Omental fat pad (tissue), 4 donors: ENCODE results near the gene KRT1. TPM values are rescaled to one million over a fixed set of nuclear protein-coding genes. Genes with fewer than 3 reads are reported as not detected.

Source experiments
- ATAC-seq: fragments of 150-250 bp; one replicate; pipeline ENCODE4 v1.9.1; 2016; ENCODE audit warnings: mild to moderate bottlenecking, moderate library complexity; ENCODE audit not compliant: low FRiP score
- DNase-seq: peaks from one replicate; pipeline ENCODE4 v3.0.0-alpha.2; 2019; ENCODE audit warnings: low spot score
- total RNA-seq, 4 donors: library from RNA; depleted of rRNA; stranded (reverse); fragments of >200 nt; gene quantifications; one replicate each; pipeline ENCODE4 v1.1.0, GENCODE V29; 2016
- TF ChIP-seq, protein P1 (sequence below), 3 donors: fragments of 450-650 bp; IDR thresholded peaks; one replicate each; pipeline ENCODE4 v1.5.1; 2016 to 2017; ENCODE audit warnings: antibody characterized with exemption in 3 of 3, mild to moderate bottlenecking in 3 of 3, moderate library complexity in 2 of 3

The KRT1 gene
- total RNA-seq, 4 donors from 2014 or later, result 0.47 TPM; not detected in 3

DNA sequence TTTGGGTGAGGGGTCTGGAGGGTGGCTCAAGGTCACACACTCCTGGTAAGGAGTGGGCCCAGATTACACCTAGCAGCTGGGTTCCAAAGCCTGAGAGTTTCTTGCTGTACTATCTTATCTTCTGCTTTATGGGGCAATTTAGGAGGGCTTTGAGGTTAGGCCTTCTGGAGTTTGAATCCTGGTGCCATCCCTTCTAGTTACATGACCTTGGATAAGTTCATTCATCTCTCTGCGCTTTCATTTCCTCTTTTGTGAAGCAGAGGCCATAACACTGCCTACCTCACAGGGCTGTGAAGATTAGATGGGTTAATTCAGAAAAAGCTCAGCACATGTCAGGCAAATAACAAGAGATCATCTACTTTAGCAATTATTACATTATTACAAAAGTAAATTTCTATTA, 30.5 kb upstream of the KRT1 start:
- TF ChIP-seq, protein P1, sequence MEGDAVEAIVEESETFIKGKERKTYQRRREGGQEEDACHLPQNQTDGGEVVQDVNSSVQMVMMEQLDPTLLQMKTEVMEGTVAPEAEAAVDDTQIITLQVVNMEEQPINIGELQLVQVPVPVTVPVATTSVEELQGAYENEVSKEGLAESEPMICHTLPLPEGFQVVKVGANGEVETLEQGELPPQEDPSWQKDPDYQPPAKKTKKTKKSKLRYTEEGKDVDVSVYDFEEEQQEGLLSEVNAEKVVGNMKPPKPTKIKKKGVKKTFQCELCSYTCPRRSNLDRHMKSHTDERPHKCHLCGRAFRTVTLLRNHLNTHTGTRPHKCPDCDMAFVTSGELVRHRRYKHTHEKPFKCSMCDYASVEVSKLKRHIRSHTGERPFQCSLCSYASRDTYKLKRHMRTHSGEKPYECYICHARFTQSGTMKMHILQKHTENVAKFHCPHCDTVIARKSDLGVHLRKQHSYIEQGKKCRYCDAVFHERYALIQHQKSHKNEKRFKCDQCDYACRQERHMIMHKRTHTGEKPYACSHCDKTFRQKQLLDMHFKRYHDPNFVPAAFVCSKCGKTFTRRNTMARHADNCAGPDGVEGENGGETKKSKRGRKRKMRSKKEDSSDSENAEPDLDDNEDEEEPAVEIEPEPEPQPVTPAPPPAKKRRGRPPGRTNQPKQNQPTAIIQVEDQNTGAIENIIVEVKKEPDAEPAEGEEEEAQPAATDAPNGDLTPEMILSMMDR (IDR thresholded peaks at IDR 0.05), result no peak
- ATAC-seq (no peak), DNase-seq (no peak)

DNA sequence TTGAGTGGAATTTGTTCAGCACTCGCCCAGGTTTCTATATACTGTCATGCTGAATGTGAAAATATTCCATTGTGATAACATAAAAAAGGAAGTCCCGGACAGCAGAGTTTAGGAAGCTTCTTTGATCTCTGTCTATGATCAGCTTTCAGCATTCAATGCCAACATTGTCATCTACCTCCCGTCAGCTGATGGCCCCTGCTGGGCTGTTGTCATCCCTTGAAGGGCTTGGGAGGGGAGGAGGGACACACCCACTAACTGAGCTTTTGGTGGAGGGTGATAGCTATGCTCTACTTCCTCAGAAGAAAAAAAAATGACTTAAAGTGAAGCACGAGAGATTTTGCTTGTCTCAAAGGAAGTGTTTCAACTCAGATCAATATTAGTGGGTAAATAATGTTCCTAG, 27.8 kb upstream of the KRT1 start:
- TF ChIP-seq, protein P1 (IDR thresholded peaks at IDR 0.05), result no peak
- no peak for ATAC-seq

DNA sequence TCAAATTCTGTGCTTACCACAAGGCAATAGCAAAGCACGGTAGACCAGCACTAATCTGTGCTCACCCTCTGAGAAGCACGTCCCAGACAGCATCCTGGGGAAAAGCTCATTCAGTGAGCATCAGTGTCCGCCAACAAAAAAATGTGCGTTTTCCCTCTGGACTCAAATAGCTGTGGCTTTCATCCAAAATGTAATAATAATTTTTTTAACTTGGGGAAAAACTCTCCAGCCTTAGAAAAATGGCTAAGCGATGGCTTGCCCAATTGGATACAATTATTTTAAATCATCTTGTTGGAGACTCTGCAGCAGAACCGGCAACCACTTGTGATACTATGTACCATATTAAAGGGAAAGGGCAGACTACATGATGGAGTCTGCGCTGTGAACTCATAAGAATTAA, 24.3 kb upstream of the KRT1 start:
- TF ChIP-seq, protein P1 (IDR thresholded peaks at IDR 0.05), result no peak
- no peak for DNase-seq
- no peak for ATAC-seq

More for the DNA sequence above, 27.8 kb upstream of the KRT1 start:
- no peak for DNase-seq

DNA sequence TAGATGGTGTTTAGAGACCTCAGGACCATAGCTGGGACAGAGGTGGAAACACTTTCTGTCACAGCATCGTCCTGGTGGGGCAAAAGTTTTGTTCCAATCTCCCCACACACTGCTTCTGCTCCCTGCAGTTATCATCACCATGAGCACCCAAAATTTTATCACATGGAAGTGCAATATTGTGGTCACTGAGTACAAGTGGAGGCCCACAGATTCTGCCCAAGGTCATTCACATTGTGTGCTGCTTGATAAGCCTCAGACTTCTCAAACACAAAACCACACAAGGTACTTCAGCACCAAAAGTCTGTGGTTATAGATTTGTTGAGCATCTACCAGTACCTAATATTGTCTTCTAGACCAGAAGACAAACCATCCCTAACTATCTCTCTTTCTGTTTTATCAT, 23.7 kb upstream of the KRT1 start:
- DNase-seq, result no peak
- TF ChIP-seq, protein P1 (IDR thresholded peaks at IDR 0.05), result no peak
- no peak for ATAC-seq

DNA sequence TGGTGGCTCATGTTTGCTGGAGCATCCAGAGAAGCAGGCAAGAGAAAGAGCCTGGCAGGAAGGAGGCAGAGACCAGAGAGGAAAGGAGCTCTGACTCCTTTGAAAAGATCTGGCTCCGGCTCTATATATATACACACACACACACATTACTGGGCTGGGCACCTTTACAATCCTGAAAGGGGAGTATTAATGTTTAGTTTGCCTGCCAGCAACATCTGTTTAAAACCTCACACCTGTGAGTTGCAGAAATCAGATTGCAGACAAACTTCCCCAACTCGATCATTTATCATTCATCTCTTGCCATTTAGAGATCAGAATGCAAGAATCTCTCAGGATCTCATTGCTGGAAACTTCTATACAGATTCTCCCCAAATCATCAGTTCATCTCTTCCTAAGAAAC, 23.2 kb upstream of the KRT1 start, which contains the start of gene KRT77:
TSS of gene KRT77 (minus strand) at position 101 of the 400 bp plus-strand sequence. CDS start at position 11, 90 bp downstream.
- ATAC-seq (no peak), DNase-seq (no peak)
- TF ChIP-seq, protein P1 (IDR thresholded peaks at IDR 0.05), result no peak

DNA sequence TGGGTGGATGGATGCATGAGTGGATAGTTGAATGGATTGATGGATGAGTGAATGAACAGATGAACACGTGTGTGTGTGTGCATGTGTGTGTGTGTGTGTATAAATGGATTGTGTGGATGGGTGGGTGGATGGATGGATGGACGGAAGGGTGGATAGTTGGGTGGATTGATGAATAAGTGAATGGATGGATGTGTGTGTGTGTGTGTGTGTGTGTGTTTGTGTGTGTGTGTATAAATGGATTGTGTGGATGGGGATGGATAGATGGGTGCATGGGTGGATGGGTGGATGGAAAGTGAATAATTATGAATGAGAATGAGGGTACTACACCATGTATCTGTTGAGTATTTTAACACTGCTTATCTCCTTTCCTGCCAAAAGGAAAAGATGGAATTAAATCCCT, 22.1 kb upstream of the KRT1 start:
- no peak for DNase-seq
- TF ChIP-seq, protein P1 (IDR thresholded peaks at IDR 0.05), result no peak
- ATAC-seq, result no peak

DNA sequence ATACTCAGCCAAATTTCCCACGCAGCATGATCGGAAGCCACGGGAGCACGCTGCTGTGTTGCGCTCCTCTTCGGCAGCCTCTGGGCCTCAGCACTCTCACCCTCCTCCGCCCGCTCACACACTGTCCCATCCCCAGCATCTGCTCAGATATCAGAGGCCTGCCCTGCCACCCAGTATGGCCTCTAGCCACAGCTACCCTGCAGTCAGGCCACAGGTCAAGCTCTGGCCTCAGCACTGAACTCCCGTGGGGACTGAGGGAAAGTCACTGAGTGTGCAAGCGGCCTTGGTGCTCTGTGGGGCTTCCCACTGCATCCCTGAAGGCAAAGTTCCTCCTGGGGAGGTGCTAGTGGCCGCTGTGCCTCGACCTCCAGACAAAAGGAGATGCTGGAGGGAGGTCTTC, 21.1 kb upstream of the KRT1 start:
- TF ChIP-seq, protein P1 (IDR thresholded peaks at IDR 0.05), result no peak
- no peak for ATAC-seq
- DNase-seq, result no peak
